Ascending aorta (tissue), 2 donors: ENCODE measurements around the gene RRM1. TPM values are rescaled to one million over a fixed set of nuclear protein-coding genes. Genes with fewer than 3 reads are reported as not detected.
A peak's percentile ranks its signal among the peaks of the same experiment; 100 is the strongest.

Experiments
- DNase-seq, 2 donors: peaks; one replicate each; pipeline ENCODE4 v3.0.0-alpha.2; 2019; ENCODE audit warnings: low spot score in 2 of 2
- H3K27ac ChIP-seq, 2 donors: fragments of 200-600 bp; sonication (generic); one replicate each; pipeline ENCODE4 v1.5.1; 2016 to 2017; ENCODE audit warnings: mild to moderate bottlenecking in 1 of 2
- H3K27me3 ChIP-seq: fragments of 200-600 bp; sonication (generic); one replicate; pipeline ENCODE4 v1.5.1; 2017
- H3K36me3 ChIP-seq, 2 donors: fragments of 200-600 bp; sonication (generic); one replicate each; pipeline ENCODE4 v1.5.1; 2016
- H3K4me1 ChIP-seq, 2 donors: fragments of 200-600 bp; sonication (generic); one replicate each; pipeline ENCODE4 v1.5.1; 2016 to 2017; ENCODE audit warnings: mild to moderate bottlenecking in 1 of 2
- H3K4me3 ChIP-seq, 2 donors: fragments of 200-600 bp; sonication (generic); one replicate each; pipeline ENCODE4 v1.5.1; 2016 to 2017; ENCODE audit warnings: mild to moderate bottlenecking in 1 of 2
- H3K9me3 ChIP-seq, 2 donors: fragments of 200-600 bp; sonication (generic); one replicate each; pipeline ENCODE4 v1.5.1; 2016
- intact Hi-C: fragments of 100-400 bp; cut with DNase I; formaldehyde crosslinking; loops from one replicate; pipeline ENCODE4 v1.15.1; 2023
- total RNA-seq: library from RNA; depleted of rRNA; stranded (reverse); fragments of >200 nt; gene quantifications from one replicate; pipeline ENCODE4 v1.1.0, GENCODE V29; 2016
- TF ChIP-seq, protein P1 (sequence below), 3 experiments: fragments of 200-600 bp in 2 of 3; fragments of 450-650 bp in 1 of 3; sonication (generic) in 2 of 3; IDR thresholded peaks; one replicate each; pipeline ENCODE4 v1.5.1; 2016 to 2019; ENCODE audit warnings: antibody characterized with exemption in 3 of 3, mild to moderate bottlenecking in 1 of 3, moderate library complexity in 1 of 3

RRM1 gene
- total RNA-seq, 1 donor from 2014 or later, result 114 TPM

DNA sequence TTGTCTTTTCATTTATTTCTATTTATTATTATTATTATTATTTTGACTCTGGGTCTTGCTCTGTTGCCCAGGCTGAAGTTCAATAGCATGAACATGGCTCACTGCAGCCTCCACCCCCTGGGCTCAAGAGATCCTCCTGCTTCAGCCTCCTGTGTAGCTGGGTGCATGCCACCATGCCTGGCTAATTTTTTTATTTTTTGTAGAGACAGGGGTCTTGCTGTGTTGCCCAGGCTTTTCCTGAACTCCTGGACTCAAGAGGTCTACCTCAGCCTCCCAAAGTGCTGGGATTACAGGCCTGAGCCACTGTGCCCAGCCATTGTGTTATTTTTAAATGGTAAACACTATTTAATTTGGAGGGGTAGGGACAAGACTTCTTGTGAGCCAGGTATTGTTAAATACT lies 23.3 kb upstream of the RRM1 start:
- H3K27ac ChIP-seq, result no peak overlapping the region
- H3K4me1 ChIP-seq, result peaks cover 4 to 5% of the 10 kb centered on the region in 2 donors
- H3K4me3 ChIP-seq, result no peak overlapping the region
- H3K9me3 ChIP-seq, result no peaks in the 10 kb centered on the region
- DNase-seq, result no peak
- intact Hi-C loops, result no loop called here
- H3K36me3 ChIP-seq, result peaks cover 0 to 6% of the 10 kb centered on the region in 2 donors
- TF ChIP-seq, protein P1, sequence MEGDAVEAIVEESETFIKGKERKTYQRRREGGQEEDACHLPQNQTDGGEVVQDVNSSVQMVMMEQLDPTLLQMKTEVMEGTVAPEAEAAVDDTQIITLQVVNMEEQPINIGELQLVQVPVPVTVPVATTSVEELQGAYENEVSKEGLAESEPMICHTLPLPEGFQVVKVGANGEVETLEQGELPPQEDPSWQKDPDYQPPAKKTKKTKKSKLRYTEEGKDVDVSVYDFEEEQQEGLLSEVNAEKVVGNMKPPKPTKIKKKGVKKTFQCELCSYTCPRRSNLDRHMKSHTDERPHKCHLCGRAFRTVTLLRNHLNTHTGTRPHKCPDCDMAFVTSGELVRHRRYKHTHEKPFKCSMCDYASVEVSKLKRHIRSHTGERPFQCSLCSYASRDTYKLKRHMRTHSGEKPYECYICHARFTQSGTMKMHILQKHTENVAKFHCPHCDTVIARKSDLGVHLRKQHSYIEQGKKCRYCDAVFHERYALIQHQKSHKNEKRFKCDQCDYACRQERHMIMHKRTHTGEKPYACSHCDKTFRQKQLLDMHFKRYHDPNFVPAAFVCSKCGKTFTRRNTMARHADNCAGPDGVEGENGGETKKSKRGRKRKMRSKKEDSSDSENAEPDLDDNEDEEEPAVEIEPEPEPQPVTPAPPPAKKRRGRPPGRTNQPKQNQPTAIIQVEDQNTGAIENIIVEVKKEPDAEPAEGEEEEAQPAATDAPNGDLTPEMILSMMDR (IDR thresholded peaks at IDR 0.05), result no peak
- H3K27me3 ChIP-seq, result no peaks in the 10 kb centered on the region

DNA sequence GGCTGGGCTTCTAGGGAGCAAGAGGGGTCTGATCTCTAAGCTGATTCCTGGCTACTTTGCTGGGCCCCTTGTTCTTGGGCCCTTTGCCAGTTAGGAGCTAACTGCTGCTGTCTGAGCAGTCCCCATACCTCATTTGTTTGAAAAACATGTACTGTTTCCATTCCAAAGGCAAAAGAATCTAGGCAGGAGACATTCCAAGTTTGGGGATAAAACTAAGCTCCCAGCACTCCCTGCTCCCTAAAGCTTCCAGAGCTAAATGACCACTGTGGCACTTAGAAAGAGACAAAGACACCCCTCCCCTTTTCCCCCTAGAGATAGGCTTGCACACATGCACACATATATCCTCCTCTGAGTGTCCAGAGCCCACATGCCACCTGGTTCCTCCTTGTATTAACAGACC lies 22.7 kb upstream of the RRM1 start:
- no peaks in the 10 kb centered on the region for H3K9me3 ChIP-seq
- intact Hi-C loops, result loop anchor here (1.0 kb wide), 2 partner anchors 217 to 223 kb away; partner anchors contain the start of gene STIM1
- DNase-seq, result no peak
- no peaks in the 10 kb centered on the region for H3K4me1 ChIP-seq
- no peaks in the 10 kb centered on the region for H3K27me3 ChIP-seq
- no peak overlapping the region for H3K27ac ChIP-seq
- H3K36me3 ChIP-seq, result peaks cover 0 to 6% of the 10 kb centered on the region in 2 donors
- no peak overlapping the region for H3K4me3 ChIP-seq
- TF ChIP-seq, protein P1 (IDR thresholded peaks at IDR 0.05), result no peak

DNA sequence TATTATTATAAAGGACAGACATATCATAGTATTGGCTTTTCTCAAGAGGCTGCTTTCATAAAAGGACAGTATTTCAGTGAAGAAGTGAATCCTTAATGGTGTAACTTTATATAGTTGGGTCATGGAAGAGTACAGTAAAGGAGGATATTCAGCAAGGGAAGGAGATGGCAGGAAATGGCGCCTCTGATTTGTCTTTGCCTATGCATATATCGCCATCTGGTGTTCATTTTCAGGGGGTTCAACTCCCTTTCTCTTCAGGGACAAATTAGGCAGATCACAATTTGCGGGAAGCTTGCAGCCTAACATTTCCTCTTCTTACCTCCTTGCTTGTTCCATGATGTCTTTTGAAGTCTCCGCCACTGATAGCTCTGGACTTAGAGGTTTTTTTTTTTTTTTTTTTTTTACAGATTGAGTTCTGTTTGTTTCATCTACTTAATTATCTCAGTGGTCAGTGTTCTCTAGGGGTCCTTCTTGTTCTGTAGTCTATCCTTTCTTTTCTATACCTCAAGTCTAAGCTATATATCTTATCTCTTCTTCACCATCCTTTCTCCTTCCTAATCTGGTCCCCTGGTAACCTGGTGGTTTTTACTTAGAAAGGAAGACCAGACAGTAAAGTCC lies 21.8 kb upstream of the RRM1 start:
- Histone ChIP-seq H3K36me3 (peaks cover 0 to 6% of the 10 kb centered on the region in 2 donors), H3K9me3 (no peaks in the 10 kb centered on the region), H3K4me3 (no peak overlapping the region), H3K4me1 (no peaks in the 10 kb centered on the region), H3K27ac (no peak overlapping the region), H3K27me3 (no peaks in the 10 kb centered on the region)
- intact Hi-C loops, result loop anchor here (1.0 kb wide), 2 partner anchors 217 to 223 kb away; partner anchors contain the start of gene STIM1
- DNase-seq, result peak in 1 of 2 donors; percentile 74
- TF ChIP-seq, protein P1 (IDR thresholded peaks at IDR 0.05), result peak; percentile 64 to 85 (median 78)

DNA sequence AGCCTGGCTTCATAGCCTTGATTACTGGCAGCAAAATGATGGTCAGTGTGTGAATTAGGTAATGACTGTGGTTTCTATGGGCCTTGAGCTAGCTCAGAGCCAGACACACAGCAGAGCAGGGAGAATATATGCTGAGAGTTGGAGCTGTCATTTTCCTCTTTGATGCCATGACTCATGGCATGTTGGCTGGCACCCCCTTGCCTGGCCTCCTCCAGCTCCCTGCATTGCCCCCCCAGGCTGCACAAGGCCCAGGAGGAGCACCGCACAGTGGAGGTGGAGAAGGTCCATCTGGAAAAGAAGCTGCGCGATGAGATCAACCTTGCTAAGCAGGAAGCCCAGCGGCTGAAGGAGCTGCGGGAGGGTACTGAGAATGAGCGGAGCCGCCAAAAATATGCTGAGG lies 20.3 kb upstream of the RRM1 start:
- Histone ChIP-seq H3K9me3 (no peaks in the 10 kb centered on the region), H3K4me3 (no peak overlapping the region), H3K4me1 (no peaks in the 10 kb centered on the region), H3K36me3 (peaks cover 0 to 6% of the 10 kb centered on the region in 2 donors), H3K27ac (no peak overlapping the region), H3K27me3 (no peaks in the 10 kb centered on the region)
- no peak for DNase-seq
- intact Hi-C loops, result no loop called here
- TF ChIP-seq, protein P1 (IDR thresholded peaks at IDR 0.05), result no peak

DNA sequence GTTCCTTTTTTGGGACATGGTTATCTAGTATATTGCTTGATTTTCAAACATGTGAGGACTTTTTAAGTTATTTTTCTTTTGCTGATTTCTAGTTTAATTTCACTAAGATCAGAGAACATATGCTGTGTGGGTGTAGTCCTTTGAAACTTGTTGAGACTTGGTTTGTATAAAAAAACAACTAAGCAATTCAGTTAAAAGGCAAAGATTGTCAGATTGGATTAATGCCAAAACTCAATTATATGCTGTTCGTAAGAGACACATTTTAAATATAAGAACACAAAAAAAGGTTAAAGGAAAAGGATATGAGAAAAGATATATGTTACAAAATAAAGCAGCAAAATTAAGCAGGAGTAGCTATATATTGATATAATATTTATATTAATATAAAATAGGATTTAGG lies 17.8 kb upstream of the RRM1 start:
- TF ChIP-seq, protein P1 (IDR thresholded peaks at IDR 0.05), result no peak
- Histone ChIP-seq H3K4me3 (no peak overlapping the region), H3K36me3 (peaks cover 8 to 16% of the 10 kb centered on the region in 2 donors), H3K4me1 (no peaks in the 10 kb centered on the region), H3K27ac (no peak overlapping the region), H3K9me3 (no peaks in the 10 kb centered on the region), H3K27me3 (no peaks in the 10 kb centered on the region)
- intact Hi-C loops, result no loop called here
- no peak for DNase-seq
